Hematopoietic multipotent progenitor cell treated with erythropoietin and hydrocortisone succinate and interleukin-3 and kit ligand, for 4 days (in vitro differentiated cells): ENCODE data around the gene TKT.
A peak's percentile ranks its signal among the peaks of the same experiment; 100 is the strongest.

Experiments used
- DNase-seq: peaks from one replicate; pipeline ENCODE4 v3.0.0-alpha.2; 2015

Gene TKT

GRCh38 chr3:53223541-53223966, 32.3 kb downstream of the TKT start:
- DNase-seq: no peak

GRCh38 chr3:53223025-53223424, 32.8 kb downstream of the TKT start:
- no peak for DNase-seq

- DNase-seq: no peak
Measured at GRCh38 chr3:53222183-53222901, 33.5 kb downstream of the TKT start.

GRCh38 chr3:53221827-53222182, 34.0 kb downstream of the TKT start:
- DNase-seq: no peak

DNA sequence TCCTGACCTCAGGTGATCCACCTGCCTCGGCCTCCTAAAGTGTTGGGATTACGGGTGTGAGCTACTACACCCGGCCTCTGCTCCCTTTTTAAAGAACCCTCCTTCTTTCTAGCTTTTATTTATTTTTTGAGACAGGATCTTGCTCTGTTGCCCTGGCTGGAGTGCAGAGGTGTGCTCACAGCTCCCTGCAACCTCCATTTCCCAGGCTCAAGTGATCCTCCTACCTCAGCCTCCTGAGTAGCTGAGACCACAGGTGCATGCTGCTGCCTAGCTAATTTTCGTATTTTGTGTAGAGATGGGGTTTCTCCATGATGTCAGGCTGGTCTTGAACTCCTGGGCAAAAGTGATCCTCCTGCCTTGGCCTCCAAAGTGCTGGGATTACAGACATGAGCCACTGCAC, 34.5 kb downstream of the TKT start:
- DNase-seq: no peak

DNA sequence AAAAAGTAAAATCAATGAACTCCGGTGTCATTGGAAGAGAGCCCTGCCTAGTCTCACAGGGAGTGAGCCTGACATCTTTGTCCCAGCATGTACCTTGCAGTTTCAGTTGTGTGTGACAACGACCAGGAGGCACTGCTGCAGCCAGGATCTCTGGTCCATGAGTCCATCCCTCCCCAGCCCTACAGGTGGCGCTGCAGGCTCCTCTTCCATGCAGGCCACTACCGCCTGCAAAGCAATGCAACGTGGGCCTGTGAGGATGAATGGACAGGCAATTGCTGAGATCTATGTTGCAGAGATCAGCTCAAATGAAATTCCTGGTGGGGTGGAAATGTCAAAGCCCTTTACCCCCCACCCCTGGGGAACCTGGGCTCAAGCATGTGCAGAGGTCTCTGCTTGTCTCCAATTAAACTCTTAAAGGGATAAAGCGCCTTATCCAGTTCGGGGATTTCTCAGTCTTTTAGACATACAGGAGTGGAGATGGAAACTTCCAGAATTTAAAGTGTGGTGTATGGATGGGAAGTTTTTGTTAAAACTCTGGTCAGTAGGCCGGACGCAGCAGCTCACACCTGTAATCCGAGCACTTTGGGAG, 35.8 kb downstream of the TKT start:
- peak; percentile 94 for DNase-seq

DNA sequence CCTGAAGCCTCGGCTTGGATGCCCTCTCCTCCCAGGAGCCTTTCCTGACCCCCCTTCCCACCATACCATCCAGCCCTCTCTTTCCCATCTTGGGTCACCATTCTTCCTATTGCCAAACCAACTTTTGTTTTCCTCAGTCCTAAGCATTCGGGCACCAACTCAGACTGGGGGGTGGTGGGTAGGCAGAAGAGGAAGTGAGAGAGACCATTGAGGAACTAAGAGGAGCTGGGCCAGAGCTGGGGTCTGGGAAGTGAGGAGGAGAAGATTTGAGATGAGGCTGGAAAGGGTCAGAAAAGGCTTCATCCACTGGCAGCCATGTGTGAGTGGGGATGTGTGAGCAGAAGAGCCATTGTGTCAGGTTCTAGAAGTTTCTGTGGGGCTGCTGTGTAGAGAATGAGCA, 37.7 kb downstream of the TKT start:
- DNase-seq: peak; percentile 57

GRCh38 chr3:53217175-53217574, 38.6 kb downstream of the TKT start:
- DNase-seq: no peak

DNA sequence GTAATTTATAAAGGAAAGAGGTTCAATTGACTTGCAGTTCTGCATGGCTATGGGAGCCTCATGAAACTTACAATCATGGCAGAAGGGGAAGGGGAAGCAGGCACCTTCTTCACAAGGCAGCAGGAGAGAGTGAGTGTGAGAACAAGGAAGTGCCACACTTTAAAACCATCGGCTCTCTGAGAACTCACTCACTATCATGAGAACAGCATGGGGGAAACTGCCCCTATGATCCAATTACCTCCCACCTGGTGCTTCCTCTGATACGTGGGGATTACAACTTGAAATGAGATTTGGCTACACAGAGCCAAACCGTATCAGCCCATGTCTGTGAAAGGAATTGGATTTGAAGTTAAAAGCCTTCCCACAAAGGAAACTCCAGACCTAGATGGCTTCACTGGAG, 39.1 kb downstream of the TKT start:
- DNase-seq: no peak

- no peak for DNase-seq
Measured at GRCh38 chr3:53215816-53216215, 40.0 kb downstream of the TKT start.

DNA sequence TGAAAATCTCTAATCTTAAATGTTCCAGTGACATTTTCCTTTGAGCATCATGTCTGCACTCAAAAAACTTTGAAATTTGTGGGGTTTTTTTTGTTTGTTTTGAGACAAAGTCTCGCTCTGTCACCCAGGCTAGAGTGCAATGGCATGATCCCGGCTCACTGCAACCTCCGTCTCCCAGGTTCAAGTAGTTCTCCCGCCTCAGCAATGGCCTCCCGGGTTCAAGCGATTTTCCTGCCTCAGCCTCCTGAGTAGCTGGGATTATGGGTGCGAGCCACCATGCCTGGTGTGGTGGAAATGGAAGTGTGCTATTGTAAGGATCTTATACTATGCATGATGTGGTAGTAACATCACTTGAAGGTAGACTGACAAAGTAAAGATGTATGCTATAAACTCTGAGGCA, 42.5 kb downstream of the TKT start:
- DNase-seq: no peak

DNA sequence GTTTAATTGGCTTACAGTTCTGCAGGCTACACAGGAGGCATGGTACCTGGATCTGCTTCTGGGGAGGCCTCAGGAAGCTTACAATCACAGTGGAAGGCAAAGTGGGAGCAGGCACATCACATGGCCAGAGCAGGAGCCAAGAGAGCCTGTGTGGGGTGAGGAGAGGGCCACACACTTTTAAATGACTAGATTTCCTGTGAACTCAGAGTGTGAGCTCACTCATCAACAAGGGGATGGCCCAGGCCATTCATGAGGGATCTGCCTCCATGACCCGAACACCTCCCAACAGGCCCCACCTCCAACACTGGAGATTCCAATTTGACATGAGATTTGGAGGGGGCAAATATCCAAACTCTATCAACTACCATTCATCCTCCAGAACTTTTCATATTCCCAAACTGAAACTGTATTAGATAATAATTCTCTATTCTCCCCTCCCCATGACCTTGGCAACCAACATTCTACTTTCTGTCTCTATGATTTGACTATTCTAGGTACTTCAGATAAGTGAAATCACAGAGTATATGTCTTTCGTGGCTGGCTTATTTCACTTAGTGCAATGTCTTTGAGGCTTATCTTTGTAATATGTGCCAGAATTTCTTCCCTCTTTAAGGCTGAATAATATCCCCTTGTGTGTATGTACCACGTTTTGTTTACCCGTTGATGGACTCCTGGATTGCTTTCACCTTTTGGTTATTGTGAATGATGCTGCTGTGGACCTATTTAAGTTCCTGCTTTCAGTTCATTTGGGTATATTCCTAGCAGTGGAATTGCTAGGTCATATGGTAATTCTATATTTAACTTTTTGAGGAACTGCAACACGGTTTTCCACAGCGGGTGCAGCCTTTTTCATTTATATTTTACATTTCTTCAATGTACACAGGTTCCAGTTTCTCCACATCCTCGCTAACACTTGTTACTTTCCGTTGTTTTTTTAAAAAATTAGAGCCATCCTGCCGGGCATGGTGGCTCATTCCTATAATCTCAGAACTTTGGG, 43.8 kb downstream of the TKT start:
- no peak for DNase-seq

GRCh38 chr3:53202331-53203015, 53.3 kb downstream of the TKT start:
- DNase-seq: no peak

DNA sequence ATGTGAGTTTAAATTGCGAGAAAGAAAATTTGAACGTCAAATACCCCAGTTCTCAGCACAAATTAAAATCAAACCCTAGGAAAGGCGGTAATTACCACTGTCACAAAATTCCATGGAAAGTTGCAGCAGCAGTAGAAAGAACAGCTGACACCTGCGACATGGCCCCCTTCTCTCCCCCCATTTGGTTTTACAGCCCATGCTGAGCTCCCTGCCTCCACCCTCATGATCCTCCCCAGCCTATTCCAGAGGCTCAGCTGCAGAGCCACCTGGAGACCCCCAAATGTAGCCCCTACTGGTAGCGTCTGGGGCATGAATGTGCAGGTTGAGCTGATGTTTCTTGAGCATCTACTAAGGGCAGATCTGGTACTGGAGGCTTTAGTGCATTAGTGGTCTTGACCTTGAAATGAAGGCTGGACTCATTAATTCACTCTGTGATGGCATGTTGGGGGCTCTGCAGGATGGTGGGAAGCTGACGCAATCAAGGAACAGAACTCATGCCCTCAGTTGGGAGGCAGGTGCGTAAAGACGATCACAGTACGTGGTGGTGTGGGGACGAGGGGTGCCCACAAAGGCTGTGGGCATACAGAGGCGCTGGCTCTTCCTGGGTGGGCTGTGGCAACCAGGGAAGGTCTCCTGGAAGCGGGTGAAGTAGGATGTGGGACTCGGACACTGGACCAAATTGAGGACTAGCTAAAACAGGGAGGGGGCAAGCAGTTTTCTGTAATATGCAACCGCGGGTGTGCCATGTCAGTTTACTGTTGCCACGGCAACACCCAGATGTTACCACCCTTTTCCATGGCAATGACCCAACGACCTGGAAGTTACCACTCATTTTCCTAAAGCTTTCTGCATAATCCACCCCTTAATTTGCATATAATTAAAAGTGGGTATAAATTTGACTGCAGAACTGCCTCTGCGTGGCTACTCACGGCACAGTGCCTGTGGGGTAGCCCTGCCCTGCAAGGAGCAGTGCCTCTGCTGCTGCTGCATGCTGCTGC, 55.0 kb downstream of the TKT start:
- DNase-seq: no peak

DNA sequence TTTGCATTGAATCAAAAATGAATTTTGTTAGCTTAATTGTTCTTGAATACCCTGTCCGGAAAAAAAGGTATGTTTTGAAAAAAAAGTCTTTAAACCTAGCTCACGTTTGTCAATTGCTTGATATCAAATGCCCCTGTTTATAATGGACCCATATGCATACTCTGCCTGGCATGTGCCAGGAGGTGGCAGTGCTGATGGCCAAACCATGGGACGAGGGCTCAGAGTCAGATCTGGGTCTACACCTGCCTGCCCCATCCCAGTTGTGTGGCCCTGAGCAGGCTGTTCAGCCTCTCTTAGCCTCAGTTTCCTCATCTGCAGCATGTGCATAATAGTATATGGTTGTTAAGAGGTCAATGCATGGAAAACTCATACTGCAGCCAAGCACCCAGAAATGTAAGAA, 56.0 kb downstream of the TKT start:
- DNase-seq: peak; percentile 55

DNA sequence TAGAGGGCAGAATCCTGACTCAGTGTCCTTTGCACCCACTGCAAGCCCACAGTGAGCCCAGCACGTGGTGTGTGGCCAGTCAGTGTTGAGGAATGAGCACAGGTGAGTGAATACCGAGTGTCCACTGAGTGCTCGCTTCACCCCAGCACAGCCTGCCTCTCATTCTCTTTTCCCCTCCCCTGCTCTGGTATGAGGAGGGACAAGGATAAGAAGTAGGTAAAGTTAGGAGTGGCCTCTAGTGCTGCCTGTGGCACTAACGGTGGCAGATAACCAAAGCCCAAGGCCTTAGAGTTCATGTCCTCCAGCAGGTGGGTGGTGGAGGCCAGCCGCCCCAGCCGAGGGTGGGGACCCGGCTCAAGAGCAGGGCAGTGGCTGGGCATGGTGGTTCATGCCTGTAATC, 56.8 kb downstream of the TKT start:
- no peak for DNase-seq

GRCh38 chr3:53198256-53198977, 57.4 kb downstream of the TKT start:
- no peak for DNase-seq

GRCh38 chr3:53196575-53197407, 59.0 kb downstream of the TKT start:
- peak; percentile 72 for DNase-seq

- DNase-seq: peak; percentile 79
Measured at GRCh38 chr3:53195602-53196574, 59.9 kb downstream of the TKT start.
